Calu3 (cell line): ENCODE measurements around the gene TSHZ2. TPM values are rescaled to one million over a fixed set of nuclear protein-coding genes. Genes with fewer than 3 reads are reported as not detected.

Source experiments
- BruUV-seq: library from RNA; stranded (reverse); fragments of 400-500 nt; replicated peaks from 2 replicates; lab custom pipeline; 2021; lab: Mats Ljungman, UMichigan
- CTCF ChIA-PET: fragments of 300-600 bp; sonication (Branson Sonifier 250); formaldehyde crosslinking; loops from one replicate; lab custom pipeline; 2022; ENCODE audit warnings: antibody characterized with exemption; lab: Charles Lee
- DNase-seq: peaks from one replicate; pipeline ENCODE4 v3.0.0; 2022
- H3K27ac Mint-ChIP-seq: one replicate; pipeline ENCODE4 v1.8.0; 2022; ENCODE audit warnings: mixed read lengths; ENCODE audit not compliant: unreplicated experiment
- H3K27me3 Mint-ChIP-seq: one replicate; pipeline ENCODE4 v1.8.0; 2022; ENCODE audit warnings: mixed read lengths; ENCODE audit not compliant: unreplicated experiment
- H3K36me3 Mint-ChIP-seq: one replicate; pipeline ENCODE4 v1.8.0; 2022; ENCODE audit warnings: mild to moderate bottlenecking, moderate library complexity, mixed read lengths; ENCODE audit not compliant: insufficient read depth, unreplicated experiment
- H3K4me1 Mint-ChIP-seq: one replicate; pipeline ENCODE4 v1.8.0; 2022; ENCODE audit warnings: mild to moderate bottlenecking, low read depth, mixed read lengths; ENCODE audit not compliant: unreplicated experiment
- H3K4me3 Mint-ChIP-seq: one replicate; pipeline ENCODE4 v1.8.0; 2022; ENCODE audit warnings: mild to moderate bottlenecking, low read depth, moderate library complexity, mixed read lengths; ENCODE audit not compliant: unreplicated experiment
- H3K9me3 Mint-ChIP-seq: one replicate; pipeline ENCODE4 v1.8.0; 2022; ENCODE audit warnings: low read depth, mixed read lengths; ENCODE audit not compliant: unreplicated experiment
- CTCF ChIP-seq: fragments of 200-600 bp; IDR thresholded peaks from one replicate; pipeline ENCODE4 v1.8.0; 2022; ENCODE audit warnings: antibody characterized with exemption; ENCODE audit not compliant: unreplicated experiment
- intact Hi-C: fragments of 100-400 bp; cut with micrococcal nuclease; formaldehyde crosslinking; loops from one replicate; pipeline ENCODE4 v1.10.0; 2022; ENCODE audit not compliant: unreplicated experiment
- total RNA-seq: library from RNA; stranded (reverse); gene quantifications from 2 replicates; pipeline ENCODE4 v1.2.3, GENCODE V29; 2022

The TSHZ2 gene
- total RNA-seq, 1 experiment from 2014 or later = not detected

- H3K4me1 Mint-ChIP-seq = no peaks in the 10 kb centered on the region
- intact Hi-C loops = no loop called here
- H3K9me3 Mint-ChIP-seq = no peaks in the 10 kb centered on the region
- no TSS peak for BruUV-seq
- TF ChIP-seq CTCF = no peak
- H3K27me3 Mint-ChIP-seq = peaks cover 26% of the 10 kb centered on the region
- no peak overlapping the region for H3K27ac Mint-ChIP-seq
- no peaks in the 10 kb centered on the region for H3K36me3 Mint-ChIP-seq
- CTCF ChIA-PET = no interaction called here
- no peak overlapping the region for H3K4me3 Mint-ChIP-seq
- no peak for DNase-seq
Measured at GRCh38 chr20:53098621-53099020, 126.5 kb downstream of the TSHZ2 start.

DNA sequence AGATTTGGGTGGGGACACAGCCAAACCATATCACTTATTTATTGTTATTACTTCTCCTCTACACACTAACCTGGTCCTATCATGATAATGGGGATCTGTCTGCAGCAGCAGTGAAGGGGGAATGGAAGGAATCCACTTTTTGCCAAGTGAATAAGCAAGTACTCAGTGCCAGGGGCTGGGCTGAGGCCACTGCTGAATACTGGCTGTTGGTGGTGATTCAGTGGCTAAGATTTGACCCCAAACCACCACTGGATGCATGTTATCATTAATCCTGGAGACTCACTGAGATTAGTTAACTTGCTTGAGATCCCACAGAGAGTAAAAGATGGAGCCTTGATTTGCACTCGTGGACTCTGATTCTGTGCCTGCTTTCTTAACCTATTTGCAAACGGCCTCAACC, 127.7 kb downstream of the TSHZ2 start:
- H3K9me3 Mint-ChIP-seq = no peaks in the 10 kb centered on the region
- no peak for DNase-seq
- no peak for TF ChIP-seq CTCF
- intact Hi-C loops = no loop called here
- H3K36me3 Mint-ChIP-seq = no peaks in the 10 kb centered on the region
- no peak overlapping the region for H3K27ac Mint-ChIP-seq
- no peaks in the 10 kb centered on the region for H3K4me1 Mint-ChIP-seq
- no TSS peak for BruUV-seq
- peaks cover 26% of the 10 kb centered on the region for H3K27me3 Mint-ChIP-seq
- no peak overlapping the region for H3K4me3 Mint-ChIP-seq
- CTCF ChIA-PET = interaction anchor here (0.6 kb wide), 1 partner anchor 437 kb away, joined by 3 read pairs; no protein-coding TSS in a partner anchor

GRCh38 chr20:53100476-53100911, 128.3 kb downstream of the TSHZ2 start:
- Mint-ChIP-seq H3K27ac (no peak overlapping the region), H3K4me3 (no peak overlapping the region), H3K36me3 (no peaks in the 10 kb centered on the region), H3K27me3 (peaks cover 26% of the 10 kb centered on the region), H3K4me1 (no peaks in the 10 kb centered on the region), H3K9me3 (no peaks in the 10 kb centered on the region)
- no peak for DNase-seq
- TF ChIP-seq CTCF = no peak
- intact Hi-C loops = no loop called here
- CTCF ChIA-PET = interaction anchor here (0.6 kb wide), 2 partner anchors 81 to 437 kb away, joined by 3 to 4 read pairs; no protein-coding TSS in a partner anchor
- no TSS peak for BruUV-seq

GRCh38 chr20:53101992-53102760, 130.0 kb downstream of the TSHZ2 start:
- intact Hi-C loops = no loop called here
- no peak for TF ChIP-seq CTCF

More at GRCh38 chr20:53101992-53102760, 130.0 kb downstream of the TSHZ2 start:
- Mint-ChIP-seq H3K9me3 (no peaks in the 10 kb centered on the region), H3K36me3 (no peaks in the 10 kb centered on the region), H3K4me3 (no peak overlapping the region), H3K27ac (no peak overlapping the region), H3K27me3 (peaks cover 26% of the 10 kb centered on the region), H3K4me1 (no peaks in the 10 kb centered on the region)
- no peak for DNase-seq
- CTCF ChIA-PET = interaction anchor here (0.5 kb wide), 1 partner anchor 232 kb away, joined by 5 read pairs; no protein-coding TSS in a partner anchor
- no TSS peak for BruUV-seq
